HEK293 (cell line): Measurements from ENCODE around the gene C1orf94.

Experiments used
- CTCF ChIA-PET: fragments of 350-600 bp; formaldehyde crosslinking; extraction: SDS; loops from one replicate; lab custom pipeline; 2021; ENCODE audit warnings: antibody characterized with exemption; lab: Yijun Ruan, JAX
- POLR2A ChIA-PET: fragments of 300-600 bp; formaldehyde crosslinking; extraction: SDS; loops from one replicate; lab custom pipeline; 2020; ENCODE audit warnings: antibody characterized with exemption, inconsistent platforms; lab: Yijun Ruan, JAX
- H3K27ac ChIP-seq: fragments of 200-500 bp; sonication (Bioruptor generic); 2 replicates; pipeline ENCODE4 v1.5.1; 2014; ENCODE audit warnings: low read depth, low read length, control low read depth, inconsistent platforms; ENCODE audit errors: extremely low read depth
- H3K36me3 ChIP-seq, 2 experiments: fragments of 200-500 bp in 1 of 2; sonication (Bioruptor generic) in 1 of 2; 1 replicate in 1 of 2; 2 replicates in 1 of 2; pipeline ENCODE4 v1.5.1; 2014 to 2017; ENCODE audit warnings: inconsistent platforms in 2 of 2, low read length in 2 of 2; ENCODE audit not compliant: control insufficient read depth in 2 of 2, insufficient read depth in 1 of 2
- H3K4me1 ChIP-seq: fragments of 200-500 bp; sonication (Bioruptor generic); 2 replicates; pipeline ENCODE4 v1.5.1; 2014; ENCODE audit warnings: mild to moderate bottlenecking, low read length, inconsistent platforms; ENCODE audit not compliant: control insufficient read depth, insufficient read depth
- H3K4me3 ChIP-seq: 2 replicates; pipeline ENCODE4 v1.5.1; 2011; ENCODE audit warnings: low read depth, mild to moderate bottlenecking, control low read depth, low read length, moderate library complexity
- H3K9me3 ChIP-seq: fragments of 200-500 bp; sonication (Bioruptor generic); 2 replicates; pipeline ENCODE4 v1.5.1; 2014; ENCODE audit warnings: low read depth, low read length, inconsistent platforms; ENCODE audit not compliant: control insufficient read depth, insufficient read depth
- GFI1B ChIP-seq: fragments of 450-650 bp; formaldehyde crosslinking; IDR thresholded peaks from 2 replicates; pipeline ENCODE4 v1.5.1; 2016; ENCODE audit warnings: missing biosample characterization, missing genetic modification characterization
- KLF1 ChIP-seq: fragments of 450-650 bp; formaldehyde crosslinking; IDR thresholded peaks from 2 replicates; pipeline ENCODE4 v1.5.1; 2016; ENCODE audit warnings: missing biosample characterization, missing genetic modification characterization
- KLF7 ChIP-seq: fragments of 450-650 bp; formaldehyde crosslinking; IDR thresholded peaks from 2 replicates; pipeline ENCODE4 v1.5.1; 2016; ENCODE audit warnings: missing biosample characterization, missing genetic modification characterization, borderline replicate concordance
- YY1 ChIP-seq: fragments of 450-650 bp; formaldehyde crosslinking; IDR thresholded peaks from 2 replicates; pipeline ENCODE4 v1.5.1; 2018; ENCODE audit warnings: missing biosample characterization, missing genetic modification characterization
- ZBTB1 ChIP-seq: fragments of 450-650 bp; formaldehyde crosslinking; IDR thresholded peaks from 2 replicates; pipeline ENCODE4 v1.5.1; 2016; ENCODE audit warnings: missing biosample characterization, missing genetic modification characterization
- ZBTB48 ChIP-seq: fragments of 450-650 bp; formaldehyde crosslinking; IDR thresholded peaks from 2 replicates; pipeline ENCODE4 v1.5.1; 2016; ENCODE audit warnings: missing biosample characterization, missing genetic modification characterization
- ZNF121 ChIP-seq: fragments of 450-650 bp; formaldehyde crosslinking; IDR thresholded peaks from 2 replicates; pipeline ENCODE4 v1.5.1; 2016; ENCODE audit warnings: missing biosample characterization, missing genetic modification characterization
- ZNF169 ChIP-seq: fragments of 450-650 bp; formaldehyde crosslinking; IDR thresholded peaks from 2 replicates; pipeline ENCODE4 v1.5.1; 2016; ENCODE audit warnings: missing biosample characterization, missing genetic modification characterization
- ZNF2 ChIP-seq: fragments of 450-650 bp; formaldehyde crosslinking; IDR thresholded peaks from 2 replicates; pipeline ENCODE4 v1.5.1; 2016; ENCODE audit warnings: missing biosample characterization, missing genetic modification characterization
- ZNF292 ChIP-seq: fragments of 450-650 bp; formaldehyde crosslinking; IDR thresholded peaks from 2 replicates; pipeline ENCODE4 v1.5.1; 2016; ENCODE audit warnings: low read depth, missing biosample characterization, missing genetic modification characterization, borderline replicate concordance
- ZNF423 ChIP-seq: fragments of 450-650 bp; formaldehyde crosslinking; IDR thresholded peaks from 2 replicates; pipeline ENCODE4 v1.5.1; 2016; ENCODE audit warnings: missing biosample characterization, missing genetic modification characterization
- ZNF521 ChIP-seq: fragments of 450-650 bp; formaldehyde crosslinking; IDR thresholded peaks from 2 replicates; pipeline ENCODE4 v1.5.1; 2017; ENCODE audit warnings: missing biosample characterization, mild to moderate bottlenecking, missing genetic modification characterization
- ZNF549 ChIP-seq: fragments of 450-650 bp; IDR thresholded peaks from 2 replicates; pipeline ENCODE4 v1.5.1; 2018; ENCODE audit warnings: missing biosample characterization, missing genetic modification characterization, mild to moderate bottlenecking, inconsistent platforms, moderate library complexity
- ZNF558 ChIP-seq: fragments of 450-650 bp; formaldehyde crosslinking; IDR thresholded peaks from 2 replicates; pipeline ENCODE4 v1.5.1; 2016; ENCODE audit warnings: missing biosample characterization, missing genetic modification characterization
- ZNF658 ChIP-seq: fragments of 450-650 bp; formaldehyde crosslinking; IDR thresholded peaks from 2 replicates; pipeline ENCODE4; 2016; ENCODE audit warnings: missing biosample characterization, missing genetic modification characterization
- ZNF792 ChIP-seq: fragments of 450-650 bp; formaldehyde crosslinking; IDR thresholded peaks from 2 replicates; pipeline ENCODE4 v1.5.1; 2016; ENCODE audit warnings: missing biosample characterization, missing genetic modification characterization
- TF ChIP-seq, protein P1 (sequence below): fragments of 450-650 bp; formaldehyde crosslinking; IDR thresholded peaks from 2 replicates; pipeline ENCODE4 v1.5.1; 2016; ENCODE audit warnings: missing biosample characterization, missing genetic modification characterization, low read depth
- TF ChIP-seq, protein P2 (sequence below): fragments of 450-650 bp; formaldehyde crosslinking; IDR thresholded peaks from 2 replicates; pipeline ENCODE4 v1.5.1; 2016; ENCODE audit warnings: missing biosample characterization, missing genetic modification characterization, borderline replicate concordance
- TF ChIP-seq, protein P3 (sequence below): fragments of 450-650 bp; formaldehyde crosslinking; IDR thresholded peaks from 2 replicates; pipeline ENCODE4 v1.5.1; 2016; ENCODE audit warnings: missing biosample characterization, missing genetic modification characterization
- TF ChIP-seq, protein P4 (sequence below): fragments of 450-650 bp; formaldehyde crosslinking; conservative IDR thresholded peaks from 2 replicates; pipeline ENCODE4 v1.5.1; 2016; ENCODE audit warnings: low read depth, missing biosample characterization, missing genetic modification characterization

C1orf94 gene

DNA sequence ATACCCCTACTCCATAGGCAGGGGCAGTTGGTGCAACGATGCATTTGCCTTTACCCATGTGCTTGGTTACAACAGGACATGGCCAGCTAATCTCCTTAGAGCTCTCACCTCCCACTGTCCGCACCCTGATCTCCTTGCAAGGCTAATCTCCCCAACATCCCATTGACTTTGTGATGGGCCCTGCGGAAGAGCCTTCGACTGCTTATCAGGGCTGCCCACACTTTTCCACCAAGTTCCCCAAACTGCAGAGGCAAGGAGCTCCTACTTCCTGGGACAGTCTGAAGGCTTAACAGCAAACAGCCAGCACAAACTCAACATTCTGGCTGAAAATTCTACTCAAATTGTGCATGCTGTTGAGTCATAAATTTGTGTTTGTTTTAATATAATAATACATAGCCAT lies 36.0 kb downstream of the C1orf94 start (continued):
- TF ChIP-seq, protein P1, sequence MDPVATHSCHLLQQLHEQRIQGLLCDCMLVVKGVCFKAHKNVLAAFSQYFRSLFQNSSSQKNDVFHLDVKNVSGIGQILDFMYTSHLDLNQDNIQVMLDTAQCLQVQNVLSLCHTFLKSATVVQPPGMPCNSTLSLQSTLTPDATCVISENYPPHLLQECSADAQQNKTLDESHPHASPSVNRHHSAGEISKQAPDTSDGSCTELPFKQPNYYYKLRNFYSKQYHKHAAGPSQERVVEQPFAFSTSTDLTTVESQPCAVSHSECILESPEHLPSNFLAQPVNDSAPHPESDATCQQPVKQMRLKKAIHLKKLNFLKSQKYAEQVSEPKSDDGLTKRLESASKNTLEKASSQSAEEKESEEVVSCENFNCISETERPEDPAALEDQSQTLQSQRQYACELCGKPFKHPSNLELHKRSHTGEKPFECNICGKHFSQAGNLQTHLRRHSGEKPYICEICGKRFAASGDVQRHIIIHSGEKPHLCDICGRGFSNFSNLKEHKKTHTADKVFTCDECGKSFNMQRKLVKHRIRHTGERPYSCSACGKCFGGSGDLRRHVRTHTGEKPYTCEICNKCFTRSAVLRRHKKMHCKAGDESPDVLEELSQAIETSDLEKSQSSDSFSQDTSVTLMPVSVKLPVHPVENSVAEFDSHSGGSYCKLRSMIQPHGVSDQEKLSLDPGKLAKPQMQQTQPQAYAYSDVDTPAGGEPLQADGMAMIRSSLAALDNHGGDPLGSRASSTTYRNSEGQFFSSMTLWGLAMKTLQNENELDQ (tag by site-specific recombination): no peak
- TF ChIP-seq, all 188 proteins: peak for 0

DNA sequence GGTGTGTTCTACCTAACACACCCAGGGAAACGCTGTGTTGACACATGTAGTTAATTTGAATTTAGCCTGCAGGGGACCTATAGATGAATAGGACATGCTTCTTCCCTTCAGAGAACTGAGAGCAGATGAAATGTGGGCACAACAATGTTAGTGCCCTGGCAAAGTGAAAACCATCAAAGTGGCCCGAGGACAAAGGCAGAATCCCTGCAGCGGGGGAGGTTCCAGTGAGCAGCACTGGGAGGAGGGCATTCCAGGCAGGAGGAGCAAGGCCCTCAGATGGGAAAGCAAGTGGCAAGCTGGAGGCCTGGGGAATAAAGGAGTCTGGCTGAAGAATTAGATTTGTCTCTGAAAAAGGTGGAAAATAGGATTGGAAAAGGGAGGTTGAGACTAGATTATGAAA lies 37.2 kb downstream of the C1orf94 start:
- ChIA-PET CTCF (no interaction called here), POLR2A (no interaction called here)
- H3K36me3 ChIP-seq: no peaks in the 10 kb centered on the region
- H3K4me3 ChIP-seq: no peak overlapping the region
- TF ChIP-seq ZNF169 (no peak), ZNF658 (no peak), ZNF2 (tag by site-specific recombination) (no peak), ZNF549 (tag by site-specific recombination) (no peak), GFI1B (no peak), KLF1 (tag by site-specific recombination) (no peak), ZNF521 (no peak), YY1 (no peak), ZNF558 (tag by site-specific recombination) (no peak), KLF7 (tag by site-specific recombination) (no peak), ZNF292 (tag by site-specific recombination) (no peak), ZBTB48 (tag by site-specific recombination) (no peak), ZNF423 (tag by site-specific recombination) (no peak), ZBTB1 (tag by site-specific recombination) (no peak), ZNF792 (tag by site-specific recombination) (no peak), ZNF121 (tag by site-specific recombination) (no peak)
- TF ChIP-seq, protein P2, sequence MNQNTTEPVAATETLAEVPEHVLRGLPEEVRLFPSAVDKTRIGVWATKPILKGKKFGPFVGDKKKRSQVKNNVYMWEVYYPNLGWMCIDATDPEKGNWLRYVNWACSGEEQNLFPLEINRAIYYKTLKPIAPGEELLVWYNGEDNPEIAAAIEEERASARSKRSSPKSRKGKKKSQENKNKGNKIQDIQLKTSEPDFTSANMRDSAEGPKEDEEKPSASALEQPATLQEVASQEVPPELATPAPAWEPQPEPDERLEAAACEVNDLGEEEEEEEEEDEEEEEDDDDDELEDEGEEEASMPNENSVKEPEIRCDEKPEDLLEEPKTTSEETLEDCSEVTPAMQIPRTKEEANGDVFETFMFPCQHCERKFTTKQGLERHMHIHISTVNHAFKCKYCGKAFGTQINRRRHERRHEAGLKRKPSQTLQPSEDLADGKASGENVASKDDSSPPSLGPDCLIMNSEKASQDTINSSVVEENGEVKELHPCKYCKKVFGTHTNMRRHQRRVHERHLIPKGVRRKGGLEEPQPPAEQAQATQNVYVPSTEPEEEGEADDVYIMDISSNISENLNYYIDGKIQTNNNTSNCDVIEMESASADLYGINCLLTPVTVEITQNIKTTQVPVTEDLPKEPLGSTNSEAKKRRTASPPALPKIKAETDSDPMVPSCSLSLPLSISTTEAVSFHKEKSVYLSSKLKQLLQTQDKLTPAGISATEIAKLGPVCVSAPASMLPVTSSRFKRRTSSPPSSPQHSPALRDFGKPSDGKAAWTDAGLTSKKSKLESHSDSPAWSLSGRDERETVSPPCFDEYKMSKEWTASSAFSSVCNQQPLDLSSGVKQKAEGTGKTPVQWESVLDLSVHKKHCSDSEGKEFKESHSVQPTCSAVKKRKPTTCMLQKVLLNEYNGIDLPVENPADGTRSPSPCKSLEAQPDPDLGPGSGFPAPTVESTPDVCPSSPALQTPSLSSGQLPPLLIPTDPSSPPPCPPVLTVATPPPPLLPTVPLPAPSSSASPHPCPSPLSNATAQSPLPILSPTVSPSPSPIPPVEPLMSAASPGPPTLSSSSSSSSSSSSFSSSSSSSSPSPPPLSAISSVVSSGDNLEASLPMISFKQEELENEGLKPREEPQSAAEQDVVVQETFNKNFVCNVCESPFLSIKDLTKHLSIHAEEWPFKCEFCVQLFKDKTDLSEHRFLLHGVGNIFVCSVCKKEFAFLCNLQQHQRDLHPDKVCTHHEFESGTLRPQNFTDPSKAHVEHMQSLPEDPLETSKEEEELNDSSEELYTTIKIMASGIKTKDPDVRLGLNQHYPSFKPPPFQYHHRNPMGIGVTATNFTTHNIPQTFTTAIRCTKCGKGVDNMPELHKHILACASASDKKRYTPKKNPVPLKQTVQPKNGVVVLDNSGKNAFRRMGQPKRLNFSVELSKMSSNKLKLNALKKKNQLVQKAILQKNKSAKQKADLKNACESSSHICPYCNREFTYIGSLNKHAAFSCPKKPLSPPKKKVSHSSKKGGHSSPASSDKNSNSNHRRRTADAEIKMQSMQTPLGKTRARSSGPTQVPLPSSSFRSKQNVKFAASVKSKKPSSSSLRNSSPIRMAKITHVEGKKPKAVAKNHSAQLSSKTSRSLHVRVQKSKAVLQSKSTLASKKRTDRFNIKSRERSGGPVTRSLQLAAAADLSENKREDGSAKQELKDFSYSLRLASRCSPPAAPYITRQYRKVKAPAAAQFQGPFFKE (tag by site-specific recombination): no peak
- TF ChIP-seq, protein P3, sequence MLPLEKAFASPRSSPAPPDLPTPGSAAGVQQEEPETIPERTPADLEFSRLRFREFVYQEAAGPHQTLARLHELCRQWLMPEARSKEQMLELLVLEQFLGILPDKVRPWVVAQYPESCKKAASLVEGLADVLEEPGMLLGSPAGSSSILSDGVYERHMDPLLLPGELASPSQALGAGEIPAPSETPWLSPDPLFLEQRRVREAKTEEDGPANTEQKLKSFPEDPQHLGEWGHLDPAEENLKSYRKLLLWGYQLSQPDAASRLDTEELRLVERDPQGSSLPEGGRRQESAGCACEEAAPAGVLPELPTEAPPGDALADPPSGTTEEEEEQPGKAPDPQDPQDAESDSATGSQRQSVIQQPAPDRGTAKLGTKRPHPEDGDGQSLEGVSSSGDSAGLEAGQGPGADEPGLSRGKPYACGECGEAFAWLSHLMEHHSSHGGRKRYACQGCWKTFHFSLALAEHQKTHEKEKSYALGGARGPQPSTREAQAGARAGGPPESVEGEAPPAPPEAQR (tag by site-specific recombination): no peak
- TF ChIP-seq, protein P4, sequence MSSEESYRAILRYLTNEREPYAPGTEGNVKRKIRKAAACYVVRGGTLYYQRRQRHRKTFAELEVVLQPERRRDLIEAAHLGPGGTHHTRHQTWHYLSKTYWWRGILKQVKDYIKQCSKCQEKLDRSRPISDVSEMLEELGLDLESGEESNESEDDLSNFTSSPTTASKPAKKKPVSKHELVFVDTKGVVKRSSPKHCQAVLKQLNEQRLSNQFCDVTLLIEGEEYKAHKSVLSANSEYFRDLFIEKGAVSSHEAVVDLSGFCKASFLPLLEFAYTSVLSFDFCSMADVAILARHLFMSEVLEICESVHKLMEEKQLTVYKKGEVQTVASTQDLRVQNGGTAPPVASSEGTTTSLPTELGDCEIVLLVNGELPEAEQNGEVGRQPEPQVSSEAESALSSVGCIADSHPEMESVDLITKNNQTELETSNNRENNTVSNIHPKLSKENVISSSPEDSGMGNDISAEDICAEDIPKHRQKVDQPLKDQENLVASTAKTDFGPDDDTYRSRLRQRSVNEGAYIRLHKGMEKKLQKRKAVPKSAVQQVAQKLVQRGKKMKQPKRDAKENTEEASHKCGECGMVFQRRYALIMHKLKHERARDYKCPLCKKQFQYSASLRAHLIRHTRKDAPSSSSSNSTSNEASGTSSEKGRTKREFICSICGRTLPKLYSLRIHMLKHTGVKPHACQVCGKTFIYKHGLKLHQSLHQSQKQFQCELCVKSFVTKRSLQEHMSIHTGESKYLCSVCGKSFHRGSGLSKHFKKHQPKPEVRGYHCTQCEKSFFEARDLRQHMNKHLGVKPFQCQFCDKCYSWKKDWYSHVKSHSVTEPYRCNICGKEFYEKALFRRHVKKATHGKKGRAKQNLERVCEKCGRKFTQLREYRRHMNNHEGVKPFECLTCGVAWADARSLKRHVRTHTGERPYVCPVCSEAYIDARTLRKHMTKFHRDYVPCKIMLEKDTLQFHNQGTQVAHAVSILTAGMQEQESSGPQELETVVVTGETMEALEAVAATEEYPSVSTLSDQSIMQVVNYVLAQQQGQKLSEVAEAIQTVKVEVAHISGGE: no peak
- H3K9me3 ChIP-seq: no peaks in the 10 kb centered on the region
- H3K27ac ChIP-seq: no peak overlapping the region
- H3K4me1 ChIP-seq: no peaks in the 10 kb centered on the region
